ENCODE data around the gene CIAPIN1.

CIAPIN1 gene

DNA sequence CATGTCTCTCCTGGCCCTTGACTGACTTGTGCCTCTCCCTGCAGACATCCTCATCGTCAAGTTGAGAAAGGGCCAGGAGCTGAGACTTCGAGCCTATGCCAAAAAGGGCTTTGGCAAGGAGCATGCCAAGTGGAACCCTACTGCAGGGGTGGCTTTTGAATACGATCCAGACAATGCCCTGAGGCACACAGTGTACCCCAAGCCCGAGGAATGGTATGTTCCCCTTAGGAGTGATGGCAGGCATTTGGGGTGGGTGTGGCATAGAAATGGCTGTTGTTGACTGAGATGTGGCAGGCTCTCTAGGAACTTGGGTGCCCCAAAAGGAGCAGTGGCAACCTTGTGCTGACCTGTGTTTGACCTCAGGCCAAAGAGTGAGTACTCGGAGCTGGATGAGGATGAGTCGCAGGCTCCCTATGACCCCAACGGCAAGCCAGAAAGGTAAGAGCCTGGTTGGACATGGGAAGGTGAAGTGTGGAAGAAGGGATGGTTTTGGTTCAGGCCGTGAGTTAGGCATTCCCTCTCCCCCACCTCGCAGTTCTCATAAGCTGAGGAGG, 22.8 kb upstream of the CIAPIN1 start:
- H3K79me2 ChIP-seq (ENCODE audit: insufficient read depth, low read depth), result no peaks in the 10 kb centered on the region
- no peaks in the 10 kb centered on the region for H4K20me1 ChIP-seq (ENCODE audit: insufficient read depth)
- no peak overlapping the region for H3K9ac ChIP-seq
- H2AFZ ChIP-seq (ENCODE audit: low read depth), result no peak overlapping the region
- no peak overlapping the region for H3K27ac ChIP-seq
- H3K4me2 ChIP-seq, result no peak overlapping the region
- H3K27me3 ChIP-seq (ENCODE audit: insufficient read depth, low read depth), result no peaks in the 10 kb centered on the region
- H3K36me3 ChIP-seq (ENCODE audit: insufficient read depth), result no peaks in the 10 kb centered on the region; the same call in 1 of the 2 replicates
- no peak overlapping the region for H3K4me3 ChIP-seq (IDR thresholded peaks at IDR 0.05; ENCODE audit: insufficient read depth, low read depth, low read length)
- no peaks in the 10 kb centered on the region for H3K4me1 ChIP-seq (ENCODE audit: low read depth, poor library complexity, severe bottlenecking)
- TF ChIP-seq, protein P1, sequence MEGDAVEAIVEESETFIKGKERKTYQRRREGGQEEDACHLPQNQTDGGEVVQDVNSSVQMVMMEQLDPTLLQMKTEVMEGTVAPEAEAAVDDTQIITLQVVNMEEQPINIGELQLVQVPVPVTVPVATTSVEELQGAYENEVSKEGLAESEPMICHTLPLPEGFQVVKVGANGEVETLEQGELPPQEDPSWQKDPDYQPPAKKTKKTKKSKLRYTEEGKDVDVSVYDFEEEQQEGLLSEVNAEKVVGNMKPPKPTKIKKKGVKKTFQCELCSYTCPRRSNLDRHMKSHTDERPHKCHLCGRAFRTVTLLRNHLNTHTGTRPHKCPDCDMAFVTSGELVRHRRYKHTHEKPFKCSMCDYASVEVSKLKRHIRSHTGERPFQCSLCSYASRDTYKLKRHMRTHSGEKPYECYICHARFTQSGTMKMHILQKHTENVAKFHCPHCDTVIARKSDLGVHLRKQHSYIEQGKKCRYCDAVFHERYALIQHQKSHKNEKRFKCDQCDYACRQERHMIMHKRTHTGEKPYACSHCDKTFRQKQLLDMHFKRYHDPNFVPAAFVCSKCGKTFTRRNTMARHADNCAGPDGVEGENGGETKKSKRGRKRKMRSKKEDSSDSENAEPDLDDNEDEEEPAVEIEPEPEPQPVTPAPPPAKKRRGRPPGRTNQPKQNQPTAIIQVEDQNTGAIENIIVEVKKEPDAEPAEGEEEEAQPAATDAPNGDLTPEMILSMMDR (conservative IDR thresholded peaks at IDR 0.05; ENCODE audit: low read depth, low read length), result no peak

DNA sequence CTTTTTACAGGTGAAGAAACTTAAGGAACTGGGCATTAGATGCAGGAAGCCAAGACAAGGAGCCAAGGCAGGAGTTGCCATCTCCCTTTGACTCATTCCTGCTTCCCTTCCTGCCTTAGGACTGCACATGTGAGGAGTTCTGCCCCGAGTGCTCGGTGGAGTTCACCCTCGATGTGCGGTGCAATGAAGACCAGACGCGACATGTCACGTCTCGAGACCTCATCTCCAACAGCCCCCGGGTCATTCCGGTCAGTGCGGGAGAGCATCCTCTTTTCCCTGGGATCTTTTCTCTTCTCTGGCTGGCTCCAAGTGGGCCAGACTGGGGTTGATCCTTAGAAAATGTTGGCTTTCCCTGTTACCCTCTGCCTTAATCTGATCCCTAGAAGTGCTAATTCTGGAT, 21.9 kb upstream of the CIAPIN1 start:
- H3K4me2 ChIP-seq, result no peak overlapping the region
- H3K27ac ChIP-seq, result no peak overlapping the region
- H3K9ac ChIP-seq, result no peak overlapping the region
- H3K4me1 ChIP-seq (ENCODE audit: low read depth, poor library complexity, severe bottlenecking), result peaks cover under 1% of the 10 kb centered on the region
- no peaks in the 10 kb centered on the region for H4K20me1 ChIP-seq (ENCODE audit: insufficient read depth)
- TF ChIP-seq, protein P1 (conservative IDR thresholded peaks at IDR 0.05; ENCODE audit: low read depth, low read length), result no peak
- H3K27me3 ChIP-seq (ENCODE audit: insufficient read depth, low read depth), result no peaks in the 10 kb centered on the region
- H3K79me2 ChIP-seq (ENCODE audit: insufficient read depth, low read depth), result no peaks in the 10 kb centered on the region; the same call in 1 of the 2 replicates
- no peaks in the 10 kb centered on the region; the same call in 1 of the 2 replicates for H3K36me3 ChIP-seq (ENCODE audit: insufficient read depth)
- no peak overlapping the region for H3K4me3 ChIP-seq (IDR thresholded peaks at IDR 0.05; ENCODE audit: insufficient read depth, low read depth, low read length)
- no peak overlapping the region for H2AFZ ChIP-seq (ENCODE audit: low read depth)

DNA sequence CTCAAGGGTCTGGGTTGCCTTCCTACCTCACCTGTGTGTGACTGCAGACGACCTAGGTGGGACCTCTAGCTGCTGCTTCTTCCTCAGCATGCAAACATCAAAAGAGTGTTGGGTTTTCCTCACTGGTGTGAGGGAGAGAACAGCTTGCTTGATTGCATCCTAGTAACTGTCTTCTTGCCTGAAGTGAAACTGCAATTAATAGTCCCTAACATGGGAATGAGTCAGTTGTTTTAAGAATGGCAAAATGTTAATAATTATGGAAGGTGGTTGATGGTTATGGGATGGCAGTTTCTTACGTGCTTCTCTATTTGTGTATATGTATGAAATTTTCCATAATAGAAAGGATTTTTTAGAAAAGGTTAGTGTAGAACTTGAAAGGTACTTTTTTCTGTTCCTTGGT, 21.2 kb upstream of the CIAPIN1 start:
- no peaks in the 10 kb centered on the region for H4K20me1 ChIP-seq (ENCODE audit: insufficient read depth)
- H3K27me3 ChIP-seq (ENCODE audit: insufficient read depth, low read depth), result no peaks in the 10 kb centered on the region
- H3K9ac ChIP-seq, result no peak overlapping the region
- no peaks in the 10 kb centered on the region; the same call in 1 of the 2 replicates for H3K36me3 ChIP-seq (ENCODE audit: insufficient read depth)
- TF ChIP-seq, protein P1 (conservative IDR thresholded peaks at IDR 0.05; ENCODE audit: low read depth, low read length), result no peak
- H3K4me1 ChIP-seq (ENCODE audit: low read depth, poor library complexity, severe bottlenecking), result peaks cover 6% of the 10 kb centered on the region
- H3K4me2 ChIP-seq, result no peak overlapping the region
- no peak overlapping the region for H3K4me3 ChIP-seq (IDR thresholded peaks at IDR 0.05; ENCODE audit: insufficient read depth, low read depth, low read length)
- no peak overlapping the region for H3K27ac ChIP-seq
- no peak overlapping the region for H2AFZ ChIP-seq (ENCODE audit: low read depth)
- peaks cover 3% of the 10 kb centered on the region; the same call in 1 of the 2 replicates for H3K79me2 ChIP-seq (ENCODE audit: insufficient read depth, low read depth)

DNA sequence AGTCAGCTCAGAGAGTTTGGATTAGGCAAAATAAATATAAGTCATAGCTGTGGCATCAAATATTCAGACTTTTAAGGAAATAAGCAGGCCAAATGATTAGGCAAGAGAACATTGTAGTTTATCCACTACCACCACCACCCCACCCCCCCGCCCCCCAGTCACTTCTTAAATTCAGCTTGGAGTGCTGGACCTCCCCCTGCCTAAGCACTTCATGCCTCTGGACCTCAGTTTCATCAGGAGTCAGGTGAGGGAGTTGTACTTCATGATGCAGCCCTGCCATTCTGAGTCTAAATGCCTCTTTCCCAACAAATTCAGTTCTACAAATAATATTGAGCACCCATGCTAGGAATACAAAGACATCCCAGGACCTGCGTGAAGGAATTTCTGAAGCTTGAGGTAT, 17.3 kb upstream of the CIAPIN1 start:
- Histone ChIP-seq H3K9ac (no peak overlapping the region), H3K4me1 (ENCODE audit: low read depth, poor library complexity, severe bottlenecking) (peaks cover 6% of the 10 kb centered on the region), H4K20me1 (ENCODE audit: insufficient read depth) (no peaks in the 10 kb centered on the region), H3K4me2 (no peak overlapping the region), H3K36me3 (ENCODE audit: insufficient read depth) (no peaks in the 10 kb centered on the region; the same call in 1 of the 2 replicates), H3K27ac (no peak overlapping the region), H2AFZ (ENCODE audit: low read depth) (no peak overlapping the region), H3K4me3 (IDR thresholded peaks at IDR 0.05; ENCODE audit: insufficient read depth, low read depth, low read length) (no peak overlapping the region), H3K79me2 (ENCODE audit: insufficient read depth, low read depth) (peaks cover 9% of the 10 kb centered on the region; the same call in 1 of the 2 replicates), H3K27me3 (ENCODE audit: insufficient read depth, low read depth) (no peaks in the 10 kb centered on the region)
- TF ChIP-seq, protein P1 (conservative IDR thresholded peaks at IDR 0.05; ENCODE audit: low read depth, low read length), result no peak

All from KMS-11 (cell line).